MCF 10A (cell line): ENCODE measurements around the gene WASF3. TPM values are rescaled to one million over a fixed set of nuclear protein-coding genes. Genes with fewer than 3 reads are reported as not detected.

Experiments
- BruUV-seq: library from RNA; stranded (reverse); fragments of 400-500 nt; replicated peaks from 2 replicates; lab custom pipeline; 2021; lab: Mats Ljungman, UMichigan
- CTCF ChIA-PET: fragments of 300-600 bp; sonication (Branson Sonifier 250); formaldehyde crosslinking; extraction: SDS; loops from one replicate; lab custom pipeline; 2021; ENCODE audit warnings: antibody characterized with exemption, inconsistent platforms; lab: Yijun Ruan, JAX
- POLR2A ChIA-PET: fragments of 300-600, 350-650 bp; sonication (Branson Sonifier 250); formaldehyde crosslinking; extraction: SDS; loops from one replicate; lab custom pipeline; 2020; ENCODE audit warnings: antibody characterized with exemption, inconsistent platforms; lab: Yijun Ruan, JAX
- DNase-seq: peaks from one replicate; pipeline ENCODE4 v3.0.0-alpha.2; 2018; ENCODE audit not compliant: unreplicated experiment
- H3K27ac Mint-ChIP-seq: one replicate; pipeline ENCODE4 v1.8.0; 2022; ENCODE audit warnings: mild to moderate bottlenecking, low read depth, mixed read lengths; ENCODE audit not compliant: unreplicated experiment
- H3K27me3 Mint-ChIP-seq: one replicate; pipeline ENCODE4 v1.8.0; 2022; ENCODE audit warnings: mixed read lengths; ENCODE audit not compliant: insufficient read depth, unreplicated experiment
- H3K36me3 Mint-ChIP-seq: one replicate; pipeline ENCODE4 v1.8.0; 2022; ENCODE audit warnings: mild to moderate bottlenecking, moderate library complexity, mixed read lengths; ENCODE audit not compliant: insufficient read depth, unreplicated experiment
- H3K4me1 Mint-ChIP-seq: one replicate; pipeline ENCODE4 v1.8.0; 2022; ENCODE audit warnings: mixed read lengths; ENCODE audit not compliant: insufficient read depth, unreplicated experiment
- H3K4me3 Mint-ChIP-seq: one replicate; pipeline ENCODE4 v1.8.0; 2022; ENCODE audit warnings: mild to moderate bottlenecking, moderate library complexity, mixed read lengths; ENCODE audit not compliant: unreplicated experiment
- H3K9me3 Mint-ChIP-seq: one replicate; pipeline ENCODE4 v1.8.0; 2022; ENCODE audit warnings: mixed read lengths; ENCODE audit not compliant: unreplicated experiment
- CTCF ChIP-seq: fragments of 200-600 bp; IDR thresholded peaks from one replicate; pipeline ENCODE4 v1.8.0; 2022; ENCODE audit warnings: antibody characterized with exemption, mild to moderate bottlenecking; ENCODE audit not compliant: unreplicated experiment
- intact Hi-C: fragments of 100-400 bp; cut with micrococcal nuclease; formaldehyde crosslinking; loops from 2 replicates; pipeline ENCODE4 v1.14.1; 2022
- total RNA-seq: library from RNA; stranded (reverse); gene quantifications from 2 replicates; pipeline ENCODE4 v1.2.3, GENCODE V29; 2022

The WASF3 gene
- total RNA-seq, 1 experiment from 2014 or later, result 24.0 TPM

- H3K4me1 Mint-ChIP-seq, result no peaks in the 10 kb centered on the region
- no TSS peak for BruUV-seq
These were observed 34.9 kb upstream of the WASF3 start for GRCh38 chr13:26522571-26522970.

GRCh38 chr13:26523007-26523406, 34.5 kb upstream of the WASF3 start:
- Mint-ChIP-seq H3K36me3 (no peaks in the 10 kb centered on the region), H3K4me1 (no peaks in the 10 kb centered on the region), H3K27me3 (peaks cover 24% of the 10 kb centered on the region), H3K9me3 (no peaks in the 10 kb centered on the region), H3K4me3 (no peak overlapping the region), H3K27ac (no peak overlapping the region)
- ChIA-PET POLR2A (no interaction called here), CTCF (no interaction called here)
- no peak for TF ChIP-seq CTCF
- DNase-seq, result no peak
- BruUV-seq, result no TSS peak
- intact Hi-C loops, result no loop called here

More at GRCh38 chr13:26522571-26522970, 34.9 kb upstream of the WASF3 start:
- Mint-ChIP-seq H3K36me3 (no peaks in the 10 kb centered on the region), H3K27ac (no peak overlapping the region), H3K9me3 (no peaks in the 10 kb centered on the region), H3K4me3 (no peak overlapping the region), H3K27me3 (peaks cover 19% of the 10 kb centered on the region)
- intact Hi-C loops, result no loop called here
- TF ChIP-seq CTCF, result no peak
- POLR2A ChIA-PET, result no interaction called here
- no peak for DNase-seq
- CTCF ChIA-PET, result no interaction called here

- no TSS peak for BruUV-seq
- H3K9me3 Mint-ChIP-seq, result no peaks in the 10 kb centered on the region
- no peak overlapping the region for H3K27ac Mint-ChIP-seq
- no peaks in the 10 kb centered on the region for H3K36me3 Mint-ChIP-seq
- no peak for TF ChIP-seq CTCF
- H3K4me3 Mint-ChIP-seq, result no peak overlapping the region
- intact Hi-C loops, result no loop called here
- H3K4me1 Mint-ChIP-seq, result no peaks in the 10 kb centered on the region
- DNase-seq, result no peak
- ChIA-PET POLR2A (no interaction called here), CTCF (interaction anchor here (0.6 kb wide), 1 partner anchor 34 kb away, joined by 3 read pairs; no protein-coding TSS in a partner anchor)
- H3K27me3 Mint-ChIP-seq, result peaks cover 49% of the 10 kb centered on the region
These were observed 32.0 kb upstream of the WASF3 start for GRCh38 chr13:26525528-26525927.

GRCh38 chr13:26526702-26527216, 30.7 kb upstream of the WASF3 start:
- ChIA-PET POLR2A (no interaction called here), CTCF (no interaction called here)
- DNase-seq, result no peak
- Mint-ChIP-seq H3K27ac (no peak overlapping the region), H3K9me3 (no peaks in the 10 kb centered on the region), H3K4me1 (no peaks in the 10 kb centered on the region), H3K4me3 (no peak overlapping the region), H3K27me3 (peaks cover 61% of the 10 kb centered on the region), H3K36me3 (no peaks in the 10 kb centered on the region)
- BruUV-seq, result no TSS peak
- TF ChIP-seq CTCF, result no peak
- intact Hi-C loops, result no loop called here
